Measurements from ENCODE around the gene ZBTB42. TPM values are rescaled to one million over a fixed set of nuclear protein-coding genes. Genes with fewer than 3 reads are reported as not detected.

ZBTB42 gene
- total RNA-seq, 1 experiment from 2014 or later = 9.2 TPM

- BruUV-seq (replicated peaks) = no TSS peak
- Histone ChIP-seq H3K9me2 (replicated peaks; ENCODE audit: low read length) (no peaks in the 10 kb centered on the region), H2AFZ (ENCODE audit: low read length) (no peak overlapping the region), H3K4me3 (ENCODE audit: low read length) (no peak overlapping the region), H3K4me1 (ENCODE audit: insufficient read depth, low read length) (no peaks in the 10 kb centered on the region; the same call in 1 of the 2 replicates), H3K4me2 (ENCODE audit: low read length) (no peak overlapping the region), H3K36me3 (ENCODE audit: low read depth, low read length) (peaks cover 4% of the 10 kb centered on the region; the same call in 1 of the 2 replicates), H3K9me3 (ENCODE audit: low read length) (no peaks in the 10 kb centered on the region), H3K27ac (ENCODE audit: low read length) (no peak overlapping the region), H3K9ac (ENCODE audit: low read length) (no peak overlapping the region), H4K20me1 (ENCODE audit: low read length) (peaks cover 16% of the 10 kb centered on the region), H3K79me2 (ENCODE audit: low read length) (peaks cover 52% of the 10 kb centered on the region), H3F3A (ENCODE audit: low read length, unreplicated experiment) (no peaks in the 10 kb centered on the region), H3K27me3 (ENCODE audit: low read length) (no peaks in the 10 kb centered on the region)
- POLR2A ChIA-PET (ENCODE audit: unreplicated experiment) = no interaction called here
- ATAC-seq (no peak), DNase-seq (no peak)
- intact Hi-C loops (cut with micrococcal nuclease) = no loop called here
- CTCF ChIA-PET = no interaction called here
- no peak for TF ChIP-seq EZH2 (IDR thresholded peaks at IDR 0.05; ENCODE audit: low read length, unreplicated experiment)
- TF ChIP-seq, protein P1, sequence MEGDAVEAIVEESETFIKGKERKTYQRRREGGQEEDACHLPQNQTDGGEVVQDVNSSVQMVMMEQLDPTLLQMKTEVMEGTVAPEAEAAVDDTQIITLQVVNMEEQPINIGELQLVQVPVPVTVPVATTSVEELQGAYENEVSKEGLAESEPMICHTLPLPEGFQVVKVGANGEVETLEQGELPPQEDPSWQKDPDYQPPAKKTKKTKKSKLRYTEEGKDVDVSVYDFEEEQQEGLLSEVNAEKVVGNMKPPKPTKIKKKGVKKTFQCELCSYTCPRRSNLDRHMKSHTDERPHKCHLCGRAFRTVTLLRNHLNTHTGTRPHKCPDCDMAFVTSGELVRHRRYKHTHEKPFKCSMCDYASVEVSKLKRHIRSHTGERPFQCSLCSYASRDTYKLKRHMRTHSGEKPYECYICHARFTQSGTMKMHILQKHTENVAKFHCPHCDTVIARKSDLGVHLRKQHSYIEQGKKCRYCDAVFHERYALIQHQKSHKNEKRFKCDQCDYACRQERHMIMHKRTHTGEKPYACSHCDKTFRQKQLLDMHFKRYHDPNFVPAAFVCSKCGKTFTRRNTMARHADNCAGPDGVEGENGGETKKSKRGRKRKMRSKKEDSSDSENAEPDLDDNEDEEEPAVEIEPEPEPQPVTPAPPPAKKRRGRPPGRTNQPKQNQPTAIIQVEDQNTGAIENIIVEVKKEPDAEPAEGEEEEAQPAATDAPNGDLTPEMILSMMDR (conservative IDR thresholded peaks at IDR 0.05; ENCODE audit: low read depth, low read length) = no peak
- TF ChIP-seq EZH2phosphoT487 (IDR thresholded peaks at IDR 0.05; ENCODE audit: borderline replicate concordance, low read length) = no peak
Measured at GRCh38 chr14:104788161-104788818, 12.6 kb upstream of the ZBTB42 start.

GRCh38 chr14:104788873-104789663, 11.8 kb upstream of the ZBTB42 start:
- no peak overlapping the region for H3K4me2 ChIP-seq (ENCODE audit: low read length)
- H3K9me3 ChIP-seq (ENCODE audit: low read length) = no peaks in the 10 kb centered on the region
- DNase-seq (no peak), ATAC-seq (no peak)
- H3K4me3 ChIP-seq (ENCODE audit: low read length) = no peak overlapping the region
- H4K20me1 ChIP-seq (ENCODE audit: low read length) = peaks cover 24% of the 10 kb centered on the region
- ChIA-PET CTCF (no interaction called here), POLR2A (ENCODE audit: unreplicated experiment) (no interaction called here)
- H3K36me3 ChIP-seq (ENCODE audit: low read depth, low read length) = peaks cover 4% of the 10 kb centered on the region; the same call in 1 of the 2 replicates
- H3K79me2 ChIP-seq (ENCODE audit: low read length) = peaks cover 60% of the 10 kb centered on the region
- peaks cover 7% of the 10 kb centered on the region for H3K4me1 ChIP-seq (ENCODE audit: insufficient read depth, low read length)
- H3K9me2 ChIP-seq (replicated peaks; ENCODE audit: low read length) = no peaks in the 10 kb centered on the region
- no peak overlapping the region for H3K27ac ChIP-seq (ENCODE audit: low read length)
- no peaks in the 10 kb centered on the region for H3K27me3 ChIP-seq (ENCODE audit: low read length)
- no peak overlapping the region for H2AFZ ChIP-seq (ENCODE audit: low read length)
- no peaks in the 10 kb centered on the region for H3F3A ChIP-seq (ENCODE audit: low read length, unreplicated experiment)
- TF ChIP-seq EZH2phosphoT487 (IDR thresholded peaks at IDR 0.05; ENCODE audit: borderline replicate concordance, low read length) = no peak
- TF ChIP-seq, protein P1 (conservative IDR thresholded peaks at IDR 0.05; ENCODE audit: low read depth, low read length) = no peak
- no peak for TF ChIP-seq EZH2 (IDR thresholded peaks at IDR 0.05; ENCODE audit: low read length, unreplicated experiment)
- intact Hi-C loops (cut with micrococcal nuclease) = no loop called here
- no TSS peak for BruUV-seq (replicated peaks)
- no peak overlapping the region for H3K9ac ChIP-seq (ENCODE audit: low read length)

Measured in PC-3 (cell line).